HG03469 (cell line): ENCODE results near the gene WDFY1.

Experiments
- ATAC-seq: cut with Tn5 transposase; IDR thresholded peaks from one replicate; pipeline ENCODE4 v1.9.1; 2021; ENCODE audit warnings: mild to moderate bottlenecking, moderate library complexity, moderate number of reproducible peaks; ENCODE audit not compliant: unreplicated experiment

The WDFY1 gene

GRCh38 chr2:223944703-223945531 is at the start of gene WDFY1:
TSS of gene WDFY1 (minus strand) at chr2:223945335. CDS start at chr2:223945284, 51 bp downstream.
- peak; percentile 60 for ATAC-seq

GRCh38 chr2:223994562-223995162 is 49.5 kb upstream of the WDFY1 start:
- ATAC-seq = no peak

GRCh38 chr2:223993634-223994232 is 48.6 kb upstream of the WDFY1 start:
- ATAC-seq = peak; percentile 67

- no peak for ATAC-seq
Observed at GRCh38 chr2:223991611-223992010, 46.5 kb upstream of the WDFY1 start.

GRCh38 chr2:223989856-223990232 is 44.7 kb upstream of the WDFY1 start:
- no peak for ATAC-seq

- ATAC-seq = no peak
Observed at GRCh38 chr2:223989206-223989855, 44.2 kb upstream of the WDFY1 start.

- ATAC-seq = no peak
Observed at GRCh38 chr2:223981241-223981640, 36.1 kb upstream of the WDFY1 start.

GRCh38 chr2:223980803-223981202 is 35.7 kb upstream of the WDFY1 start:
- no peak for ATAC-seq

- ATAC-seq = no peak
Observed at GRCh38 chr2:223980397-223980735, 35.2 kb upstream of the WDFY1 start.

- ATAC-seq = no peak
Observed at GRCh38 chr2:223979730-223980396, 34.7 kb upstream of the WDFY1 start.

GRCh38 chr2:223978451-223978850 is 33.3 kb upstream of the WDFY1 start:
- ATAC-seq = no peak

- no peak for ATAC-seq
Observed at GRCh38 chr2:223976635-223977226, 31.6 kb upstream of the WDFY1 start.

- no peak for ATAC-seq
Observed at GRCh38 chr2:223973606-223974005, 28.5 kb upstream of the WDFY1 start.

- ATAC-seq = no peak
Observed at GRCh38 chr2:223972656-223973102, 27.5 kb upstream of the WDFY1 start.

GRCh38 chr2:223971731-223972130 is 26.6 kb upstream of the WDFY1 start:
- no peak for ATAC-seq

GRCh38 chr2:223970343-223971128 is 25.4 kb upstream of the WDFY1 start:
- ATAC-seq = no peak

- no peak for ATAC-seq
Observed at GRCh38 chr2:223969856-223970255, 24.7 kb upstream of the WDFY1 start.

GRCh38 chr2:223969315-223969714 is 24.2 kb upstream of the WDFY1 start:
- no peak for ATAC-seq

- ATAC-seq = no peak
Observed at GRCh38 chr2:223967981-223968380, 22.8 kb upstream of the WDFY1 start.

GRCh38 chr2:223959688-223960087 is 14.6 kb upstream of the WDFY1 start:
- no peak for ATAC-seq
